ENCODE results near the gene FAM180A. TPM values are rescaled to one million over a fixed set of nuclear protein-coding genes. Genes with fewer than 3 reads are reported as not detected.

FAM180A gene
- total RNA-seq, 2 donors from 2014 or later, result 79.1 to 133 TPM

DNA sequence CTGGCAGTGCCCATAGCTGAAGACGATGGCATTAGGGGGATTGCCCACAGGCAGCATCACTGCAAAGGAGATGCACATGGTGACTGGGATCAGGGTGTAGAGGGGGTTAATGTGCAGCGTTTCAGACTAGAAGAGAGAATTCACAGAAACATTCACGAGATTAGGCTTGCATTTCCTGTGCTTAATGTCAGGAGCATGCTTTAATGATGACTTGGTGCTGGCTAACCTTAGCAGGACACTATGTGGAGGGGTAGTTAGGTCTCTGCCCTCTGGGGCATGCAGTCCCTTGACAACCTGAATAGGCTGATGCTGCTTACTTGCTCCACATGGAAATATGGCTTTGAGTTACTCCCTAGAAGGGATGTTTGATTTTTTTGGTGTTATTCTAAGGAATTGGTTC, 64.5 kb downstream of the FAM180A start:
- no peak overlapping the region for H3K4me3 ChIP-seq
- no peaks in the 10 kb centered on the region for H3K36me3 ChIP-seq
- H3K27ac ChIP-seq, result no peak overlapping the region
- H3K27me3 ChIP-seq (replicated peaks; ENCODE audit: insufficient read depth), result no peaks in the 10 kb centered on the region
- DNase-seq (ENCODE audit: low spot score), result no peak
- ATAC-seq (ENCODE audit: insufficient number of reproducible peaks, low FRiP score, low read depth), result no peak
- TF ChIP-seq, protein P1, sequence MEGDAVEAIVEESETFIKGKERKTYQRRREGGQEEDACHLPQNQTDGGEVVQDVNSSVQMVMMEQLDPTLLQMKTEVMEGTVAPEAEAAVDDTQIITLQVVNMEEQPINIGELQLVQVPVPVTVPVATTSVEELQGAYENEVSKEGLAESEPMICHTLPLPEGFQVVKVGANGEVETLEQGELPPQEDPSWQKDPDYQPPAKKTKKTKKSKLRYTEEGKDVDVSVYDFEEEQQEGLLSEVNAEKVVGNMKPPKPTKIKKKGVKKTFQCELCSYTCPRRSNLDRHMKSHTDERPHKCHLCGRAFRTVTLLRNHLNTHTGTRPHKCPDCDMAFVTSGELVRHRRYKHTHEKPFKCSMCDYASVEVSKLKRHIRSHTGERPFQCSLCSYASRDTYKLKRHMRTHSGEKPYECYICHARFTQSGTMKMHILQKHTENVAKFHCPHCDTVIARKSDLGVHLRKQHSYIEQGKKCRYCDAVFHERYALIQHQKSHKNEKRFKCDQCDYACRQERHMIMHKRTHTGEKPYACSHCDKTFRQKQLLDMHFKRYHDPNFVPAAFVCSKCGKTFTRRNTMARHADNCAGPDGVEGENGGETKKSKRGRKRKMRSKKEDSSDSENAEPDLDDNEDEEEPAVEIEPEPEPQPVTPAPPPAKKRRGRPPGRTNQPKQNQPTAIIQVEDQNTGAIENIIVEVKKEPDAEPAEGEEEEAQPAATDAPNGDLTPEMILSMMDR (IDR thresholded peaks at IDR 0.05), result no peak
- peaks cover 10 to 42% of the 10 kb centered on the region in 2 donors for H3K4me1 ChIP-seq (ENCODE audit: control insufficient read depth in 1 of 2, low read depth in 2 of 2)
- no peaks in the 10 kb centered on the region for H3K9me3 ChIP-seq

DNA sequence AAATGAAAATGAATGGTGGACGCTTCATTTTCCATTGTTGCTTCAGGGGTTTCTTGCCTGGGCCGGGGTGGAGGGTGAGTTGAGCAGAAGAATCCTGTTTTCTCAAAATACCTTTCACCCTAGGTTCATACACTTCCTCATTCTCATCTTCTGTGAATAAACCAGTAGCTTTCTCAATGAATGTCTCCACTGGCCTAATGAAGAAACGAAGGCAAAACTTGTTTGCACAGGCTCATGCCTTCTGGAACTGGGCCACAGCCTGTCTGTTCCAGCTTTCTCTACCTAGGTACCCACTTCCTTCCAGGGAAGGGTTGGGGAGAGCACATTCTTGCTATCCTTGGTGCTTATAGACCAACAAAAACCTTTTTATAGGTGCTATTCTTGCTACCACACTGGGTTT, 65.0 kb downstream of the FAM180A start:
- DNase-seq (ENCODE audit: low spot score) (no peak), ATAC-seq (ENCODE audit: insufficient number of reproducible peaks, low FRiP score, low read depth) (no peak)
- Histone ChIP-seq H3K27ac (peak overlapping the region in 1 of 2 donors; percentile 18), H3K27me3 (replicated peaks; ENCODE audit: insufficient read depth) (no peaks in the 10 kb centered on the region), H3K4me3 (no peak overlapping the region), H3K9me3 (no peaks in the 10 kb centered on the region), H3K36me3 (no peaks in the 10 kb centered on the region), H3K4me1 (ENCODE audit: control insufficient read depth in 1 of 2, low read depth in 2 of 2) (peaks cover 10 to 43% of the 10 kb centered on the region in 2 donors)
- TF ChIP-seq, protein P1 (IDR thresholded peaks at IDR 0.05), result no peak

DNA sequence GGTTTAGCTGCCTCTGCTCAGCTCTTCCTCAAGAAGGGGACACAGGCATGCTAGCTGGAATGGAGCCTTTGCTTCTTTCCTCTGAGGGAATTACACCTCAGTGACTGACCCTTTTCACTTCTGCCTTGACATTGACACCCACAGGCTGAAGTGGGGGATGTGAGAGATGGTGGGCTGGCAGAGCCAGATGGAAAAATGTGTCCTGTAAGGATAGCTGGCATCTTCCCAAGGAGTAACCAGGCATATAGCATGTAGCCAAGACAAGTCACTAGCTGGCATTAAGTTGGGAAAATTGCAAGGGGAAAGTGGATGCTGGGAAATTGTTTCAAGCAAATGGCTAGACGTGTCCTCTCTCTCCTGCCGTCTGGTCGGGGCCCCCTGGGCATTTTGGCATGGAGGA, 66.4 kb downstream of the FAM180A start:
- Histone ChIP-seq H3K9me3 (no peaks in the 10 kb centered on the region), H3K4me3 (no peak overlapping the region), H3K4me1 (ENCODE audit: control insufficient read depth in 1 of 2, low read depth in 2 of 2) (peaks cover 10 to 56% of the 10 kb centered on the region in 2 donors), H3K27ac (peak overlapping the region; percentile 65 to 76), H3K36me3 (no peaks in the 10 kb centered on the region), H3K27me3 (replicated peaks; ENCODE audit: insufficient read depth) (no peaks in the 10 kb centered on the region)
- DNase-seq (ENCODE audit: low spot score) (no peak), ATAC-seq (ENCODE audit: insufficient number of reproducible peaks, low FRiP score, low read depth) (no peak)
- TF ChIP-seq, protein P1 (IDR thresholded peaks at IDR 0.05), result no peak

DNA sequence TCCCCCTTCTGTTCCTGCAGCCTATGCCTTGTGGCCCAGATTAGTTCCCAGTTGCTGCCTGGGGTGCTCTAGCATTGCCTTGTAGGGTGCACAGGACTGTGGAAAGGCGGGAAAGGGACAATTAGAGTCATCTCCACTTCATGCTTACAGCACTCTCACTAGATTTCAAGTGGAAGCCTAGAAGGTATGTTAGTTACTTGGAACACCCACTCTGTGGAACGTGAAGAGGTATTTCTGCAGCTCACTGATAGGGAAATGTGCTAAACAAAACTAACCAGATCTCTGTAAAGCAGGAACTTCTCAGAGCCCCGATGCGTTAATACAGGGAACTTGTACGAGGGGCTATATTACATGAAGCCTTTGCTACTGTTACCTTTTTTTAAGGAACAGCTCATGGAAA, 66.9 kb downstream of the FAM180A start:
- no peak for DNase-seq (ENCODE audit: low spot score)
- Histone ChIP-seq H3K27ac (peak overlapping the region; percentile 65 to 76), H3K4me3 (no peak overlapping the region), H3K4me1 (ENCODE audit: control insufficient read depth in 1 of 2, low read depth in 2 of 2) (peaks cover 10 to 60% of the 10 kb centered on the region in 2 donors), H3K27me3 (replicated peaks; ENCODE audit: insufficient read depth) (no peaks in the 10 kb centered on the region), H3K36me3 (no peaks in the 10 kb centered on the region), H3K9me3 (no peaks in the 10 kb centered on the region)
- TF ChIP-seq, protein P1 (IDR thresholded peaks at IDR 0.05), result no peak
- ATAC-seq (ENCODE audit: insufficient number of reproducible peaks, low FRiP score, low read depth), result no peak

Other genes with a start within 250 kb of the FAM180A start
- gene CNOT4, start 238.7 kb downstream of the FAM180A start, total RNA-seq, result 10 to 100 TPM; 19.5 to 22.4 TPM
- 10 to 100 TPM; 28.3 to 30.1 TPM for gene NUP205, start 190.9 kb downstream of the FAM180A start, total RNA-seq
- gene STMP1, start 86.3 kb downstream of the FAM180A start, total RNA-seq, result 10 to 100 TPM; 15.7 to 48.5 TPM
- gene SLC13A4, start 20.6 kb downstream of the FAM180A start, total RNA-seq, result 1 to 10 TPM; 2.0 to 2.1 TPM
- gene MTPN, start 228.5 kb upstream of the FAM180A start, total RNA-seq, result 10 to 100 TPM; 87.2 to 95.0 TPM